Measurements from ENCODE around the gene SLC12A9.
"Not testable (repeated sequence)": the region's sequence is repeated elsewhere in the genome, so short reads cannot be mapped to it uniquely, and the experiment has no call there.

The SLC12A9 gene

GRCh38 chr7:100902638-100903037 lies 50.1 kb downstream of the SLC12A9 start:
- Histone ChIP-seq H3K4me2 (ENCODE audit: low read length) (no peak overlapping the region), H3K79me2 (ENCODE audit: low read length) (no peaks in the 10 kb centered on the region)

GRCh38 chr7:100908512-100908911 lies 56.0 kb downstream of the SLC12A9 start:
- Histone ChIP-seq H3K79me2 (ENCODE audit: low read length) (no peaks in the 10 kb centered on the region), H3K4me2 (ENCODE audit: low read length) (no peak overlapping the region), H3K27me3 (ENCODE audit: low read depth, low read length) (no peaks in the 10 kb centered on the region), H3K27ac (ENCODE audit: low read length) (no peak overlapping the region), H3K4me1 (ENCODE audit: low read length) (no peaks in the 10 kb centered on the region), H3K36me3 (replicated peaks; ENCODE audit: low read depth, low read length) (no peaks in the 10 kb centered on the region), H3K9ac (ENCODE audit: low read length) (no peak overlapping the region), H3K4me3 (ENCODE audit: low read length) (no peak overlapping the region), H4K20me1 (ENCODE audit: insufficient read depth, low read length) (no peaks in the 10 kb centered on the region), H2AFZ (ENCODE audit: low read depth, low read length) (no peak overlapping the region), H3K9me3 (ENCODE audit: insufficient read depth, low read length) (no peaks in the 10 kb centered on the region)
- TF ChIP-seq CTCF (IDR thresholded peaks at IDR 0.05; ENCODE audit: low read depth, low read length): no peak
- TF ChIP-seq EZH2phosphoT487 (IDR thresholded peaks at IDR 0.05; ENCODE audit: low read depth): no peak

More at GRCh38 chr7:100902638-100903037, 50.1 kb downstream of the SLC12A9 start:
- Histone ChIP-seq H3K9ac (ENCODE audit: low read length) (no peak overlapping the region), H3K27ac (ENCODE audit: low read length) (no peak overlapping the region), H3K27me3 (ENCODE audit: low read depth, low read length) (peaks cover 2% of the 10 kb centered on the region; the same call in 1 of the 2 replicates), H4K20me1 (ENCODE audit: insufficient read depth, low read length) (no peaks in the 10 kb centered on the region), H2AFZ (ENCODE audit: low read depth, low read length) (no peak overlapping the region), H3K9me3 (ENCODE audit: insufficient read depth, low read length) (no peaks in the 10 kb centered on the region), H3K36me3 (replicated peaks; ENCODE audit: low read depth, low read length) (no peaks in the 10 kb centered on the region), H3K4me3 (ENCODE audit: low read length) (no peak overlapping the region), H3K4me1 (ENCODE audit: low read length) (no peaks in the 10 kb centered on the region)
- TF ChIP-seq EZH2phosphoT487 (IDR thresholded peaks at IDR 0.05; ENCODE audit: low read depth): no peak
- no peak for TF ChIP-seq CTCF (IDR thresholded peaks at IDR 0.05; ENCODE audit: low read depth, low read length)

- not testable (repeated sequence) for H3K36me3 ChIP-seq (replicated peaks; ENCODE audit: low read depth, low read length); H3K4me3 ChIP-seq (ENCODE audit: low read length); H3K79me2 ChIP-seq (ENCODE audit: low read length); H3K9ac ChIP-seq (ENCODE audit: low read length); H3K9me3 ChIP-seq (ENCODE audit: insufficient read depth, low read length); H3K27ac ChIP-seq (ENCODE audit: low read length); H4K20me1 ChIP-seq (ENCODE audit: insufficient read depth, low read length); H3K27me3 ChIP-seq (ENCODE audit: low read depth, low read length); H3K4me2 ChIP-seq (ENCODE audit: low read length); H2AFZ ChIP-seq (ENCODE audit: low read depth, low read length); H3K4me1 ChIP-seq (ENCODE audit: low read length)
Observed at GRCh38 chr7:100910443-100910842, 57.9 kb downstream of the SLC12A9 start.

- Histone ChIP-seq H3K27ac (ENCODE audit: low read length) (no peak overlapping the region), H3K27me3 (ENCODE audit: low read depth, low read length) (no peaks in the 10 kb centered on the region), H3K79me2 (ENCODE audit: low read length) (no peaks in the 10 kb centered on the region), H3K9ac (ENCODE audit: low read length) (no peak overlapping the region), H4K20me1 (ENCODE audit: insufficient read depth, low read length) (no peaks in the 10 kb centered on the region), H2AFZ (ENCODE audit: low read depth, low read length) (no peak overlapping the region), H3K4me3 (ENCODE audit: low read length) (no peak overlapping the region), H3K4me1 (ENCODE audit: low read length) (peaks cover 4% of the 10 kb centered on the region), H3K9me3 (ENCODE audit: insufficient read depth, low read length) (no peaks in the 10 kb centered on the region), H3K36me3 (replicated peaks; ENCODE audit: low read depth, low read length) (no peaks in the 10 kb centered on the region), H3K4me2 (ENCODE audit: low read length) (no peak overlapping the region)
- no peak for TF ChIP-seq CTCF (IDR thresholded peaks at IDR 0.05; ENCODE audit: low read depth, low read length)
- no peak for TF ChIP-seq EZH2phosphoT487 (IDR thresholded peaks at IDR 0.05; ENCODE audit: low read depth)
Observed at GRCh38 chr7:100911484-100911883, 59.0 kb downstream of the SLC12A9 start.

Data from OCI-LY3 (cell line).